ENCODE measurements around the gene DPH5.

The DPH5 gene

GRCh38 chr1:101005871-101006270, 19.7 kb downstream of the DPH5 start:
- H3K4me3 ChIP-seq (ENCODE audit: low read depth, low read length), result no peak overlapping the region
- no peak for TF ChIP-seq MAX (IDR thresholded peaks at IDR 0.05; ENCODE audit: low read depth, low read length)
- DNase-seq (ENCODE audit: low read depth), result peak; percentile 8

DNA sequence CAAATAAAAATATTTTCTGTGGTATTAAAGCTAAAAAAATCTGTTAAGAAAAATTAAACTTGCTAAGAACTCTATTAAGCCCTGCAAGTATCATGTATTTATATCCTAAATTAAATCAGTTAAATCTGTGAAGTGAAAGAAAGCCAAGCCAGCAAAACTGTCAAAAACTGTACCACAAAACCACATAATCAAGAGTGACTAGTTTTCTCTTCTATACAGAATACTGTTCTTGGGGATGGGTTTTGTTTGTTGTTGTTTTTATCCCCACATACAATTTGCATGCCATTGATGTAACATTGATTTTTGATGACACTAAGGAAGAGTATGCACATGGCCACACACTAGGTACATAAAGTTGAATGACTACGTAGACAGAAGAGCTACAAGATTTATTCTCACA, 20.4 kb downstream of the DPH5 start:
- H3K4me3 ChIP-seq (ENCODE audit: low read depth, low read length), result no peak overlapping the region
- TF ChIP-seq MYC (IDR thresholded peaks at IDR 0.05; ENCODE audit: low read depth, low read length) (no peak), POLR2A (IDR thresholded peaks at IDR 0.05; ENCODE audit: extremely low read depth, insufficient read length) (no peak), MAX (IDR thresholded peaks at IDR 0.05; ENCODE audit: low read depth, low read length) (no peak)
- TF ChIP-seq, protein P1, sequence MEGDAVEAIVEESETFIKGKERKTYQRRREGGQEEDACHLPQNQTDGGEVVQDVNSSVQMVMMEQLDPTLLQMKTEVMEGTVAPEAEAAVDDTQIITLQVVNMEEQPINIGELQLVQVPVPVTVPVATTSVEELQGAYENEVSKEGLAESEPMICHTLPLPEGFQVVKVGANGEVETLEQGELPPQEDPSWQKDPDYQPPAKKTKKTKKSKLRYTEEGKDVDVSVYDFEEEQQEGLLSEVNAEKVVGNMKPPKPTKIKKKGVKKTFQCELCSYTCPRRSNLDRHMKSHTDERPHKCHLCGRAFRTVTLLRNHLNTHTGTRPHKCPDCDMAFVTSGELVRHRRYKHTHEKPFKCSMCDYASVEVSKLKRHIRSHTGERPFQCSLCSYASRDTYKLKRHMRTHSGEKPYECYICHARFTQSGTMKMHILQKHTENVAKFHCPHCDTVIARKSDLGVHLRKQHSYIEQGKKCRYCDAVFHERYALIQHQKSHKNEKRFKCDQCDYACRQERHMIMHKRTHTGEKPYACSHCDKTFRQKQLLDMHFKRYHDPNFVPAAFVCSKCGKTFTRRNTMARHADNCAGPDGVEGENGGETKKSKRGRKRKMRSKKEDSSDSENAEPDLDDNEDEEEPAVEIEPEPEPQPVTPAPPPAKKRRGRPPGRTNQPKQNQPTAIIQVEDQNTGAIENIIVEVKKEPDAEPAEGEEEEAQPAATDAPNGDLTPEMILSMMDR (IDR thresholded peaks at IDR 0.05; ENCODE audit: low read depth, low read length), result no peak
- DNase-seq (ENCODE audit: low read depth), result no peak

DNA sequence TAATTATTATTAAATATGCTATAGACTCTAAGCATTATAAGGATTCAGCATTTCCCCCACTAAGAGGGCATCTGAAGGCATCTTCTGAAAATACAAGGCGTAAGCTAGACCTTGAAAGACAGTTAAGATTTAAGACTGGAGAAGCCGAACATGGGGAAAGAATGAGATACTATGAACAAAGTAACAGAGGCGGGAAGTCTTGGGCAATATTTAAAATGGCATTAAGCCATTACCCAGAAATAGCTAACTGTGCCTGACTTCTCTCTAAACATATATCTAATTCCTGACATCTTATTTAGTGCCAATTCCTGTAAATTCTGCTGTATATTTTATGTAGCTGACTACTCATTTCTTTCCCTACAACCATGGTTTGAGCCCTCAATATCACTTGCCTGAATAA, 20.9 kb downstream of the DPH5 start:
- no peak overlapping the region for H3K4me3 ChIP-seq (ENCODE audit: low read depth, low read length)
- TF ChIP-seq MAX (IDR thresholded peaks at IDR 0.05; ENCODE audit: low read depth, low read length) (no peak), POLR2A (IDR thresholded peaks at IDR 0.05; ENCODE audit: extremely low read depth, insufficient read length) (no peak), MYC (IDR thresholded peaks at IDR 0.05; ENCODE audit: low read depth, low read length) (no peak)
- TF ChIP-seq, protein P1 (IDR thresholded peaks at IDR 0.05; ENCODE audit: low read depth, low read length), result no peak
- no peak for DNase-seq (ENCODE audit: low read depth)

- H3K4me3 ChIP-seq (ENCODE audit: low read depth, low read length), result no peak overlapping the region
- no peak for TF ChIP-seq MAX (IDR thresholded peaks at IDR 0.05; ENCODE audit: low read depth, low read length)
- no peak for TF ChIP-seq MYC (IDR thresholded peaks at IDR 0.05; ENCODE audit: low read depth, low read length)
- TF ChIP-seq POLR2A (IDR thresholded peaks at IDR 0.05; ENCODE audit: extremely low read depth, insufficient read length), result no peak
- TF ChIP-seq, protein P1 (IDR thresholded peaks at IDR 0.05; ENCODE audit: low read depth, low read length), result no peak
- DNase-seq (ENCODE audit: low read depth), result peak; percentile 44
These were observed 21.5 kb downstream of the DPH5 start for GRCh38 chr1:101004061-101004460.

DNA sequence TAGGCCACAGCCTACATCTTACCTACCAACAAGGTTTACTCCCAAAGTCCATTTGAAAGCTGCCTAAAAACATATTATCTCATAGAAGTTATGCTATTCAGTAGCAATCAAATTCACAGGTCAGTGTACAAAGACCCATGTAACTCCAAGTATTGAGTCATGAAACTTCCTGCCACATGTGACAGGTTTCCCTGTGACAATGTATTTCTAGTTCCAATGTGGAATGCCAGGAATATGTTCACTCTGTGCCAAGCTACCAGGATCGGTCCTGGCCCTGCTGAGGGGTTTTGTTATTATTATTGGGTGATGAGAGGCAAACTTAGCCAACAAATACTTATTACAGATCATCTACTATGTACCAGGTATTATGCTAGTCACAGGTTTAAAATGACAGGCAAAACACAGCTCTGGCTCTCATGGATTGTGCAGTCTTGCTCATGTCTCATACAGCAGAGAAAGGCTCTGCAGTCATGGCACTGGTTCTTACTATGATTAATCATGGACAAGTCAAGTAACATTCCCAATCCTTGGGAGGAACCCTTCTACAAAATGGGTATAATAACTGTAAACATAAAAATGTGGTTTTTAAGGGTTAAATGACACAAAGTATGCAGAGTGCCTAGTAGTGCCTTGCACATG, 22.5 kb downstream of the DPH5 start:
- DNase-seq (ENCODE audit: low read depth), result no peak

GRCh38 chr1:101002551-101002950, 23.0 kb downstream of the DPH5 start:
- peak; percentile 68 for DNase-seq (ENCODE audit: low read depth)
- TF ChIP-seq POLR2A (IDR thresholded peaks at IDR 0.05; ENCODE audit: extremely low read depth, insufficient read length), result no peak
- 0 out of 2 replicates have a peak, but pooled peaks have one; percentile 15 for TF ChIP-seq MYC (IDR thresholded peaks at IDR 0.05; ENCODE audit: low read depth, low read length)
- TF ChIP-seq MAX (IDR thresholded peaks at IDR 0.05; ENCODE audit: low read depth, low read length), result peak; percentile 80
- TF ChIP-seq, protein P1 (IDR thresholded peaks at IDR 0.05; ENCODE audit: low read depth, low read length), result no peak
- no peak overlapping the region for H3K4me3 ChIP-seq (ENCODE audit: low read depth, low read length)

More for the DNA sequence above, 22.5 kb downstream of the DPH5 start:
- no peak for TF ChIP-seq POLR2A (IDR thresholded peaks at IDR 0.05; ENCODE audit: extremely low read depth, insufficient read length)
- no peak for TF ChIP-seq MYC (IDR thresholded peaks at IDR 0.05; ENCODE audit: low read depth, low read length)
- no peak for TF ChIP-seq MAX (IDR thresholded peaks at IDR 0.05; ENCODE audit: low read depth, low read length)
- TF ChIP-seq, protein P1 (IDR thresholded peaks at IDR 0.05; ENCODE audit: low read depth, low read length), result no peak
- H3K4me3 ChIP-seq (ENCODE audit: low read depth, low read length), result no peak overlapping the region

All from NB4 (cell line).